C4-2B (cell line): ENCODE data around the gene PAH.

Experiments
- CTCF ChIP-seq: fragments of 450-650 bp; conservative IDR thresholded peaks from 2 replicates; pipeline ENCODE4 v1.5.1; 2017; ENCODE audit warnings: mild to moderate bottlenecking
- ZFX ChIP-seq: fragments of 450-650 bp; IDR thresholded peaks from 2 replicates; pipeline ENCODE4 v1.6.1; 2017

DNA sequence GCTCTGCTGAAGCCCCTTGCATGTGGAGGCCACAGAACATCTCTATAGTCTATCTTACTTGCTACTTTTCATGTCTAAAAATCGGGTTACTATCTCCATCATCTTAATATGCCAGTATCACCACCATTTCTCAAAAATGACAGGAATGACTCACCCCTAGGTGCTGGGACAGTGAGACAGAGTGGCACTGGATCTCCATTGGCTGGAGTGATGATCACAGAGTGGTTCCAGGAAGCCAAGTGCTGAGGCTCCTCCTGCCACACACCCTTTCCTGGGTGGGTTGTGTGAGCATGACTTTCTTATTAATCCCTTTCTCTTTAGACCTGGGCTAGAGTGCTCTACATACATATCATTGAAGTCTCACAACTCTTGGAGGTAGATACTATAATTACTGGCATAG, 37.1 kb upstream of the PAH start:
- TF ChIP-seq CTCF = no peak
- no peak for TF ChIP-seq ZFX
